Measurements from ENCODE around the gene MIOS. TPM values are rescaled to one million over a fixed set of nuclear protein-coding genes. Genes with fewer than 3 reads are reported as not detected.

Gene MIOS
- total RNA-seq, 2 donors from 2014 or later: 23.6 to 32.6 TPM

GRCh38 chr7:7539711-7540110 lies 27.0 kb upstream of the MIOS start:
- Histone ChIP-seq H3K27ac (no peak overlapping the region), H3K9me3 (no peaks in the 10 kb centered on the region), H3K27me3 (replicated peaks; ENCODE audit: insufficient read depth) (no peaks in the 10 kb centered on the region), H3K36me3 (no peaks in the 10 kb centered on the region), H3K4me3 (no peak overlapping the region), H3K4me1 (ENCODE audit: control insufficient read depth in 1 of 2, low read depth in 2 of 2) (no peaks in the 10 kb centered on the region)
- TF ChIP-seq, protein P1, sequence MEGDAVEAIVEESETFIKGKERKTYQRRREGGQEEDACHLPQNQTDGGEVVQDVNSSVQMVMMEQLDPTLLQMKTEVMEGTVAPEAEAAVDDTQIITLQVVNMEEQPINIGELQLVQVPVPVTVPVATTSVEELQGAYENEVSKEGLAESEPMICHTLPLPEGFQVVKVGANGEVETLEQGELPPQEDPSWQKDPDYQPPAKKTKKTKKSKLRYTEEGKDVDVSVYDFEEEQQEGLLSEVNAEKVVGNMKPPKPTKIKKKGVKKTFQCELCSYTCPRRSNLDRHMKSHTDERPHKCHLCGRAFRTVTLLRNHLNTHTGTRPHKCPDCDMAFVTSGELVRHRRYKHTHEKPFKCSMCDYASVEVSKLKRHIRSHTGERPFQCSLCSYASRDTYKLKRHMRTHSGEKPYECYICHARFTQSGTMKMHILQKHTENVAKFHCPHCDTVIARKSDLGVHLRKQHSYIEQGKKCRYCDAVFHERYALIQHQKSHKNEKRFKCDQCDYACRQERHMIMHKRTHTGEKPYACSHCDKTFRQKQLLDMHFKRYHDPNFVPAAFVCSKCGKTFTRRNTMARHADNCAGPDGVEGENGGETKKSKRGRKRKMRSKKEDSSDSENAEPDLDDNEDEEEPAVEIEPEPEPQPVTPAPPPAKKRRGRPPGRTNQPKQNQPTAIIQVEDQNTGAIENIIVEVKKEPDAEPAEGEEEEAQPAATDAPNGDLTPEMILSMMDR (IDR thresholded peaks at IDR 0.05): no peak
- no peak for DNase-seq (ENCODE audit: low spot score)
- ATAC-seq (ENCODE audit: insufficient number of reproducible peaks, low FRiP score, low read depth): no peak

DNA sequence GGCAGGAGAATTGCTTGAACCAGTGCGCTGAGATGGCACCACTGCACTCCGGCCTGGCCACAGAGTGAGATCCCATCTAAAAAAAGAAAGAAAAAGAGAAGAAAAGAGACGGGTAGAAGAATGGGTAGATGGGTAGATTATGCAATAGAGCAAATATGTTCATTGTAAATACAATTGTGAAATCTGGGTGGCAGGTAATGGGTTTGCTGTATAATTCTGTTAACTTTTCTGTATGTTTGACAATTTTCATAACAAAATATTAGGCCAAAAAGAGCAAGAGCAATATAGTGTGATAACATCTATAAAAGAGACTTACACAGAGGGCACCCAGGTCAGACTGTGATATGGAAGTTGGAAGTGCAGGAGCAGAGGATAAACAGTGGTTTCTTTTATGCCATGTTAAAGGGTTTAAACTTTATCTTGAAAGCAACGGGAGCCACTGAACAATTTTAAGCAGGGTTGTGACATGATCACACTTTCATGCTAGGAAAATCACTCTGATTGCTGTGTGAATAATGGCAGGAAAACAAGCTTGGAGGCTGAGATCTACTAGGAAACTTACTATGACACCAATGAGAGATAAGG lies 24.3 kb upstream of the MIOS start:
- H3K36me3 ChIP-seq: no peaks in the 10 kb centered on the region
- H3K4me1 ChIP-seq (ENCODE audit: control insufficient read depth in 1 of 2, low read depth in 2 of 2): no peaks in the 10 kb centered on the region
- no peak for DNase-seq (ENCODE audit: low spot score)
- no peaks in the 10 kb centered on the region for H3K27me3 ChIP-seq (replicated peaks; ENCODE audit: insufficient read depth)
- TF ChIP-seq, protein P1 (IDR thresholded peaks at IDR 0.05): no peak
- H3K27ac ChIP-seq: no peak overlapping the region
- H3K9me3 ChIP-seq: no peaks in the 10 kb centered on the region
- no peak for ATAC-seq (ENCODE audit: insufficient number of reproducible peaks, low FRiP score, low read depth)
- H3K4me3 ChIP-seq: no peak overlapping the region

- Histone ChIP-seq H3K4me1 (ENCODE audit: control insufficient read depth in 1 of 2, low read depth in 2 of 2) (peaks cover 0 to under 1% of the 10 kb centered on the region in 2 donors), H3K36me3 (no peaks in the 10 kb centered on the region), H3K27ac (no peak overlapping the region), H3K27me3 (replicated peaks; ENCODE audit: insufficient read depth) (no peaks in the 10 kb centered on the region), H3K9me3 (no peaks in the 10 kb centered on the region), H3K4me3 (no peak overlapping the region)
- ATAC-seq (ENCODE audit: insufficient number of reproducible peaks, low FRiP score, low read depth) (no peak), DNase-seq (ENCODE audit: low spot score) (no peak)
- TF ChIP-seq, protein P1 (IDR thresholded peaks at IDR 0.05): no peak
Observed at GRCh38 chr7:7548407-7548806, 18.3 kb upstream of the MIOS start.

DNA sequence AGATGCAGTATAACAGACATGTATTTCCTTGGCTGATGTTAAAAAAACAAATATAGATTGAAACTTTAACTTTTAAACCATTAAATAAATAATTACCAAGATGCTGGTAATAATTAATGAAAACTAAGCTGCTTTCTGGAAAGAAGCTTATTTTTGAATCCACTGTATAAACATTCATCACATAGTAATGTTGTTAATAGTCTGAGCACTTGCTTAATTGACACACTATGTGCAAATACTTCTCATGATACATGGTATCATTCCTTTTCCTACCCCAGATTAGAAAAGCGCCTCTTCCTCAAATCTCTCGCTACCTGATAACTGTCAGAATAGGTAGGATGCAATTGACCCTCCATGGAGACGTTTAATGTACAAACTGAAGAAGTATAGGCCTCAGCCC lies 16.0 kb upstream of the MIOS start:
- ATAC-seq (ENCODE audit: insufficient number of reproducible peaks, low FRiP score, low read depth): no peak
- Histone ChIP-seq H3K9me3 (no peaks in the 10 kb centered on the region), H3K27me3 (replicated peaks; ENCODE audit: insufficient read depth) (no peaks in the 10 kb centered on the region), H3K36me3 (no peaks in the 10 kb centered on the region), H3K27ac (no peak overlapping the region), H3K4me3 (no peak overlapping the region), H3K4me1 (ENCODE audit: control insufficient read depth in 1 of 2, low read depth in 2 of 2) (peaks cover 0 to 6% of the 10 kb centered on the region in 2 donors)
- TF ChIP-seq, protein P1 (IDR thresholded peaks at IDR 0.05): no peak
- no peak for DNase-seq (ENCODE audit: low spot score)

DNA sequence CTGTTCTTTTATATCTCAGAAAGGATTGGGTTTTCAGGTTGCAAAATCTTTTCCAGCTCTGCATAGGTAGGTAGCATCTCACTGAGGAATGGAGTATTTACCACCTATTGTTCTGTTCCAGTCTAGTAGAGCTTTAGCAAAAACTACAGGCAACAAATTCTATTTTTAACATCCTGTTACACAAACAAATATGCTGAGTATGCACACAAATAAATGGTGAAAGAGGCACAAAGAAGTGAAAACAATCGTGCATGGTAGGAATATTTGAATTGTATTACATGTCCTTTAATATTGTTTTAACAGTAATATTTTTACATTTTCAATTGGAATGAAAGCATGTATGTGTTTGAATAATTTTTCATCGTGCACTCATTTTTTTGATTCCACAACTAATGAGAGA lies 14.5 kb upstream of the MIOS start:
- Histone ChIP-seq H3K9me3 (no peaks in the 10 kb centered on the region), H3K27me3 (replicated peaks; ENCODE audit: insufficient read depth) (no peaks in the 10 kb centered on the region), H3K27ac (no peak overlapping the region), H3K36me3 (no peaks in the 10 kb centered on the region), H3K4me1 (ENCODE audit: control insufficient read depth in 1 of 2, low read depth in 2 of 2) (peaks cover 0 to 6% of the 10 kb centered on the region in 2 donors), H3K4me3 (no peak overlapping the region)
- DNase-seq (ENCODE audit: low spot score) (no peak), ATAC-seq (ENCODE audit: insufficient number of reproducible peaks, low FRiP score, low read depth) (no peak)
- TF ChIP-seq, protein P1 (IDR thresholded peaks at IDR 0.05): no peak

Measured in thoracic aorta (tissue), 2 donors.